HG02798 (cell line): Measurements from ENCODE around the gene KRTAP20-4.

Experiments used
- ATAC-seq: cut with Tn5 transposase; IDR thresholded peaks from one replicate; pipeline ENCODE4 v1.9.1; 2021; ENCODE audit warnings: mild to moderate bottlenecking; ENCODE audit not compliant: unreplicated experiment, poor library complexity

The KRTAP20-4 gene

GRCh38 chr21:30646904-30647414, 26.5 kb downstream of the KRTAP20-4 start:
- no peak for ATAC-seq

- no peak for ATAC-seq
These were observed 32.5 kb downstream of the KRTAP20-4 start for GRCh38 chr21:30652891-30653290.

GRCh38 chr21:30668776-30669175, 48.3 kb downstream of the KRTAP20-4 start:
- ATAC-seq, result no peak
